ENCODE measurements around the gene CWF19L1. TPM values are rescaled to one million over a fixed set of nuclear protein-coding genes. Genes with fewer than 3 reads are reported as not detected.

CWF19L1 gene
- total and polyA plus RNA-seq, 2 of the 13 experiments (the other 11 are each of a cell fraction or from before 2014, with no cell fraction given): 13.6 to 42.1 TPM

DNA sequence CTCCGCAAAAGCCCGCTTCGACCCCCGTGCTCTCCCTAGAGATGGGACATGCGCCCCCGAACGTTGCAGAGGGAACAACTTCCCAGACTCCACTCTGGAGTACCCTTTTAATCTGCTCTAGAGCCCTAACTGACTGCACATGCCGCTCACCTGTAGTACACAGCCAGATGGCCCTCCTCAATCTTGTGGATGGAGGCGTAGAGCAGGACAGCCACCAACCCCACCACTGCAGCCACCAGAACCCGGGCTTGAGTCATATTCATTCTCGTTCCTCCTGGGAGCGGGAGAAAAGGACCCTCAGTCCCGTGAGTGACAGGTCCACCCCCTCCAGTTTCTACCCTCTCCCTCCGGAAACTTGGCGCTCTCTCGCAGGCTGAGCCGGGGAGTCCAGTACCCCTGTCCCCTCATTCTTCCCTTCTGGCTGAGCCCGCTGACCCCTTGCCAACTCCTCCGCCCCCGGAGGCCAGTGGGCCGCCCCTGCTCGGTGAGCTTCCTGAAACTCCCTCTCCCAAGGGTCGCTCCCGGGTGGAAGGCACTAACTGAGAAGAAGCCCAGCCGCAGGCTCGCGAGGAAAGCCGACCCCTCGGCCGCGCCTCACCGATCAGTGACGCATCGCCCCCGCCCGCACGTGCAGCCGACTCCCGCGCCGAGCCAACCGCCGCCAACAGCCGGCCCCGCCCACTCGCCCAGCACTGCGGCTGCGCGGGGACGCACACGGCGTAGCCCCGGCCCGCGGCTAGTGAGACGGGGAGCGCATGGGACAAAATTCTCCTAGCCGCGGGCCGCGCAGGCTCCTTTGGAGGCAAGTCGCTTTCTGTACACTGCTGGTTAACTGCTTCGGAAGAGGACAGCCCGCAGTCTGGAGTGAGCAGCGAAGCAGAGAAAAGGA, 81.8 kb downstream of the CWF19L1 start, which contains the start of gene ERLIN1 (continued):
- TF ChIP-seq SAFB2 (CRISPR knock-in tag; IDR thresholded peaks at IDR 0.05; ENCODE audit: borderline replicate concordance, low read depth): peak; percentile 80; the same call in 1 of the 2 replicates
- peak; percentile 74; the same call in 1 of the 2 replicates for TF ChIP-seq HES4 (CRISPR knock-in tag; IDR thresholded peaks at IDR 0.05; ENCODE audit: borderline replicate concordance)
- TF ChIP-seq ZNF737 (CRISPR knock-in tag; IDR thresholded peaks at IDR 0.05; ENCODE audit: borderline replicate concordance): no peak
- TF ChIP-seq ZNF773 (CRISPR knock-in tag; IDR thresholded peaks at IDR 0.05; ENCODE audit: borderline replicate concordance): peak; percentile 77; the same call in 1 of the 2 replicates
- no peak for TF ChIP-seq CBX1 (IDR thresholded peaks at IDR 0.05; ENCODE audit: low read depth)
- TF ChIP-seq ZNF709 (CRISPR knock-in tag; IDR thresholded peaks at IDR 0.05): peak; percentile 84
- no peak; the same call in 1 of the 2 replicates for TF ChIP-seq IRX3 (CRISPR knock-in tag; IDR thresholded peaks at IDR 0.05; ENCODE audit: borderline replicate concordance, low read depth)
- TF ChIP-seq, protein P1, sequence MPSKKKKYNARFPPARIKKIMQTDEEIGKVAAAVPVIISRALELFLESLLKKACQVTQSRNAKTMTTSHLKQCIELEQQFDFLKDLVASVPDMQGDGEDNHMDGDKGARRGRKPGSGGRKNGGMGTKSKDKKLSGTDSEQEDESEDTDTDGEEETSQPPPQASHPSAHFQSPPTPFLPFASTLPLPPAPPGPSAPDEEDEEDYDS (CRISPR knock-in tag; IDR thresholded peaks at IDR 0.05): peak; percentile 38; the same call in 1 of the 2 replicates
- TF ChIP-seq JARID2 (CRISPR knock-in tag; IDR thresholded peaks at IDR 0.05; ENCODE audit: insufficient replicate concordance): no peak
- TF ChIP-seq PCBP1 (IDR thresholded peaks at IDR 0.05; ENCODE audit: borderline replicate concordance, low read depth, low read length): no peak
- 0 out of 2 replicates have a peak, but pooled peaks have one; percentile 27 for TF ChIP-seq ONECUT2 (CRISPR knock-in tag; IDR thresholded peaks at IDR 0.05)
- TF ChIP-seq, protein P2, sequence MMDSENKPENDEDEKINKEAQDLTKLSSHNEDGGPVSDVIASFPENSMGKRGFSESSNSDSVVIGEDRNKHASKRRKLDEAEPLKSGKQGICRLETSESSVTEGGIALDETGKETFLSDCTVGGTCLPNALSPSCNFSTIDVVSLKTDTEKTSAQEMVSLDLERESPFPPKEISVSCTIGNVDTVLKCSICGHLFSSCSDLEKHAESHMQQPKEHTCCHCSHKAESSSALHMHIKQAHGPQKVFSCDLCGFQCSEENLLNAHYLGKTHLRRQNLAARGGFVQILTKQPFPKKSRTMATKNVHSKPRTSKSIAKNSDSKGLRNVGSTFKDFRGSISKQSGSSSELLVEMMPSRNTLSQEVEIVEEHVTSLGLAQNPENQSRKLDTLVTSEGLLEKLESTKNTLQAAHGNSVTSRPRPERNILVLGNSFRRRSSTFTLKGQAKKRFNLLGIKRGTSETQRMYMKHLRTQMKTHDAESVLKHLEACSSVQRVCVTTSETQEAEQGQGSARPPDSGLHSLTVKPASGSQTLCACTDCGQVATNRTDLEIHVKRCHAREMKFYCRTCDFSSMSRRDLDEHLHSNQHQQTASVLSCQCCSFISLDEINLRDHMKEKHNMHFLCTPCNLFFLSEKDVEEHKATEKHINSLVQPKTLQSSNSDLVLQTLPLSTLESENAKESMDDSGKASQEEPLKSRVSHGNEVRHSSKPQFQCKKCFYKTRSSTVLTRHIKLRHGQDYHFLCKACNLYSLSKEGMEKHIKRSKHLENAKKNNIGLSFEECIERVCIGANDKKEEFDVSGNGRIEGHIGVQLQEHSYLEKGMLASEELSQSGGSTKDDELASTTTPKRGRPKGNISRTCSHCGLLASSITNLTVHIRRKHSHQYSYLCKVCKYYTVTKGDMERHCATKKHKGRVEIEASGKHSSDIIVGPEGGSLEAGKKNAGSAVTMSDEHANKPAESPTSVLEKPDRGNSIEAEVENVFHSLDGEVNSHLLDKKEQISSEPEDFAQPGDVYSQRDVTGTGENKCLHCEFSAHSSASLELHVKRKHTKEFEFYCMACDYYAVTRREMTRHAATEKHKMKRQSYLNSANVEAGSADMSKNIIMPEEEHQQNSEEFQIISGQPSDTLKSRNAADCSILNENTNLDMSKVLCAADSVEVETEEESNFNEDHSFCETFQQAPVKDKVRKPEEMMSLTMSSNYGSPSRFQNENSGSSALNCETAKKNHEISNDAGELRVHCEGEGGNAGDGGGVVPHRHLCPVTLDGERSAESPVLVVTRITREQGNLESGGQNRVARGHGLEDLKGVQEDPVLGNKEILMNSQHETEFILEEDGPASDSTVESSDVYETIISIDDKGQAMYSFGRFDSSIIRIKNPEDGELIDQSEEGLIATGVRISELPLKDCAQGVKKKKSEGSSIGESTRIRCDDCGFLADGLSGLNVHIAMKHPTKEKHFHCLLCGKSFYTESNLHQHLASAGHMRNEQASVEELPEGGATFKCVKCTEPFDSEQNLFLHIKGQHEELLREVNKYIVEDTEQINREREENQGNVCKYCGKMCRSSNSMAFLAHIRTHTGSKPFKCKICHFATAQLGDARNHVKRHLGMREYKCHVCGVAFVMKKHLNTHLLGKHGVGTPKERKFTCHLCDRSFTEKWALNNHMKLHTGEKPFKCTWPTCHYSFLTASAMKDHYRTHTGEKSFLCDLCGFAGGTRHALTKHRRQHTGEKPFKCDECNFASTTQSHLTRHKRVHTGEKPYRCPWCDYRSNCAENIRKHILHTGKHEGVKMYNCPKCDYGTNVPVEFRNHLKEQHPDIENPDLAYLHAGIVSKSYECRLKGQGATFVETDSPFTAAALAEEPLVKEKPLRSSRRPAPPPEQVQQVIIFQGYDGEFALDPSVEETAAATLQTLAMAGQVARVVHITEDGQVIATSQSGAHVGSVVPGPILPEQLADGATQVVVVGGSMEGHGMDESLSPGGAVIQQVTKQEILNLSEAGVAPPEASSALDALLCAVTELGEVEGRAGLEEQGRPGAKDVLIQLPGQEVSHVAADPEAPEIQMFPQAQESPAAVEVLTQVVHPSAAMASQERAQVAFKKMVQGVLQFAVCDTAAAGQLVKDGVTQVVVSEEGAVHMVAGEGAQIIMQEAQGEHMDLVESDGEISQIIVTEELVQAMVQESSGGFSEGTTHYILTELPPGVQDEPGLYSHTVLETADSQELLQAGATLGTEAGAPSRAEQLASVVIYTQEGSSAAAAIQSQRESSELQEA (CRISPR knock-in tag; IDR thresholded peaks at IDR 0.05; ENCODE audit: not compliant biosample characterization): peak; percentile 45
- peak; percentile 80 for TF ChIP-seq FOSL2 (CRISPR knock-in tag; IDR thresholded peaks at IDR 0.05)
- TF ChIP-seq CHCHD3 (CRISPR knock-in tag; IDR thresholded peaks at IDR 0.05): peak; percentile 95
- peak; percentile 84; the same call in 1 of the 2 replicates for TF ChIP-seq HOXA5 (CRISPR knock-in tag; IDR thresholded peaks at IDR 0.05)
- TF ChIP-seq CBFB (CRISPR knock-in tag; IDR thresholded peaks at IDR 0.05): peak; percentile 57
- TF ChIP-seq SRSF1 (optimal IDR thresholded peaks at IDR 0.05; ENCODE audit: low read depth, low read length): no peak
- peak; percentile 86; the same call in 1 of the 2 replicates for TF ChIP-seq PHF21A (CRISPR knock-in tag; IDR thresholded peaks at IDR 0.05)
- TF ChIP-seq, protein P3, sequence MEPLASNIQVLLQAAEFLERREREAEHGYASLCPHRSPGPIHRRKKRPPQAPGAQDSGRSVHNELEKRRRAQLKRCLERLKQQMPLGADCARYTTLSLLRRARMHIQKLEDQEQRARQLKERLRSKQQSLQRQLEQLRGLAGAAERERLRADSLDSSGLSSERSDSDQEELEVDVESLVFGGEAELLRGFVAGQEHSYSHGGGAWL (CRISPR knock-in tag; IDR thresholded peaks at IDR 0.05): peak; percentile 95; the same call in 1 of the 2 replicates
- TF ChIP-seq MEF2D (CRISPR knock-in tag; IDR thresholded peaks at IDR 0.05): peak; percentile 33; the same call in 1 of the 2 replicates
- TF ChIP-seq RELA (CRISPR knock-in tag; IDR thresholded peaks at IDR 0.05): peak; percentile 89; the same call in 1 of the 2 replicates

Measured in HepG2 (cell line).